ENCODE data around the gene SHISAL1. TPM values are rescaled to one million over a fixed set of nuclear protein-coding genes. Genes with fewer than 3 reads are reported as not detected.
"Not testable (repeated sequence)": the region's sequence is repeated elsewhere in the genome, so short reads cannot be mapped to it uniquely, and the experiment has no call there.

SHISAL1 gene
- total and polyA plus RNA-seq, 10 donors = 0.10 to 0.47 (median 0.22) TPM

DNA sequence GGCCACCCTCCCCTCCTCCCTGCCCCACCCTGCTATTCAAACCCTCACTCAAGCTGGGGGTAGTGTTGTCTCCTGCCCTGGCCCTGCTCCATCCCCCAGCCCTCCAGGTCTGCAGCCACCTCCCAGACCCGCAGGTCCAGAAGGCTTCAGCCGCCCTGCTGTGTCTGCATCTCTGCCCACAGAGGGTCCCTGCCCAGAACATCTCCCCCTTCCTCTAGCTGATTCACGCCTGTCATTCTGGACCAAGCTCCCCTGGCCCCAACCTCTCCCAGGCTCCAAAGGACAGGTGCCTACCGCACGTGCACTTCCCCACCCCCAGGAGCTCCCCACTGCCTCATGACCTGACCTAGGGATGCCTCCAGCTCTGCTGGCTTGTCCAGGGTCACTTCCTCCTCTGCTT lies 16.0 kb upstream of the SHISAL1 start:
- no peak for DNase-seq
- H3K27me3 ChIP-seq (replicated peaks in 1 of 7) = peaks cover 0 to 97% (median 48%) of the 10 kb centered on the region in 7 donors
- intact Hi-C loops (cut with DNase I; ENCODE audit: low total_unique reads) = no loop called here

DNA sequence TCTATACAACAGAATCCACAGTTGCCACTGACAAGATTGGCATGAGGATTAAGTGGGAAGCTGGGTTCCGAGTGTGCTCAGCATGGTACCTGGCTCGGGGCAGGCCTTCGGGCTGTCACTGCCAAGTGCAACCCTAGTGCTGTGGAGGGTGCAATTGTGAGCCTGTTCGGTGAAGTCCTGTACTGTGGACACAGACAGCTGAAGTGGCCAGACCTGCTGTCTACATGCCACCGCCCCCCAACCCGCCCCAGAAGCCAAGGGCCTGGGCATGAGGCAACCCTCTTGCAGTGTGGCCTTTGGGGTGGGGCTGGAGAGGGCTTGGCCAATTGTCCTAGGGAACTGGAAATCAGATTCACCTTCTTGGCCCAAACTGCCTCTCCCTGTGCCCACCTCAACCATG lies 15.6 kb upstream of the SHISAL1 start:
- 60 to 100% (median 96%) methylated on average over 1 to 6 of the region's 6 CpGs for WGBS, 5 donors

More for the DNA sequence above, 16.0 kb upstream of the SHISAL1 start:
- no peak overlapping the region for H3K27ac ChIP-seq
- TF ChIP-seq POLR2A (IDR thresholded peaks at IDR 0.05) (no peak), POLR2AphosphoS5 (IDR thresholded peaks at IDR 0.05) (no peak)
- H3K9me3 ChIP-seq = no peaks in the 10 kb centered on the region
- H3K4me3 ChIP-seq = no peak overlapping the region
- peaks cover 7 to 53% (median 33%) of the 10 kb centered on the region in 6 donors for H3K4me1 ChIP-seq
- WGBS, 5 donors = 62 to 85% (median 73%) methylated on average over 5 of the region's 5 CpGs
- no peaks in the 10 kb centered on the region for H3K36me3 ChIP-seq

DNA sequence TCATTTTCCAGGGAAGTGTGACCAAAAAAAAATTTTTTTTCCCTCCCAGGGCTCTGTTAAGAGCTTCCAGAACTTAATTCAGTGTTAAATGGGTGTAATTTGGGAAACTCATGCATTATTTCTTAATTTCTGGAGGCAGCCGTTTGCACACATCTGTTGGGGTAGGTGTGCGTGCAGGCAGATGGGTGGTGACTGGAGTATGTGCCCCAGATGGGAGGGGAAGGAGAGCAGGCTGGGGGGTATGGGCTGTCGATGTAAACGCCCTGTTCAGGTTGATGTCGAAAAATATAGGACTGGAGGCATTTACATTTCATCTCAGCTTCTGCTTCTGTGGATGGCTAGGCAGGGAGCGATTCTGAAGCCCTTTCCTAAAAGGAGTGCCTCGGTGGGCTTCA lies 13.7 kb upstream of the SHISAL1 start:
- no peak for TF ChIP-seq POLR2AphosphoS5 (IDR thresholded peaks at IDR 0.05)
- TF ChIP-seq, protein P1, sequence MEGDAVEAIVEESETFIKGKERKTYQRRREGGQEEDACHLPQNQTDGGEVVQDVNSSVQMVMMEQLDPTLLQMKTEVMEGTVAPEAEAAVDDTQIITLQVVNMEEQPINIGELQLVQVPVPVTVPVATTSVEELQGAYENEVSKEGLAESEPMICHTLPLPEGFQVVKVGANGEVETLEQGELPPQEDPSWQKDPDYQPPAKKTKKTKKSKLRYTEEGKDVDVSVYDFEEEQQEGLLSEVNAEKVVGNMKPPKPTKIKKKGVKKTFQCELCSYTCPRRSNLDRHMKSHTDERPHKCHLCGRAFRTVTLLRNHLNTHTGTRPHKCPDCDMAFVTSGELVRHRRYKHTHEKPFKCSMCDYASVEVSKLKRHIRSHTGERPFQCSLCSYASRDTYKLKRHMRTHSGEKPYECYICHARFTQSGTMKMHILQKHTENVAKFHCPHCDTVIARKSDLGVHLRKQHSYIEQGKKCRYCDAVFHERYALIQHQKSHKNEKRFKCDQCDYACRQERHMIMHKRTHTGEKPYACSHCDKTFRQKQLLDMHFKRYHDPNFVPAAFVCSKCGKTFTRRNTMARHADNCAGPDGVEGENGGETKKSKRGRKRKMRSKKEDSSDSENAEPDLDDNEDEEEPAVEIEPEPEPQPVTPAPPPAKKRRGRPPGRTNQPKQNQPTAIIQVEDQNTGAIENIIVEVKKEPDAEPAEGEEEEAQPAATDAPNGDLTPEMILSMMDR (IDR thresholded peaks at IDR 0.05 in 8 of 11, conservative IDR thresholded peaks at IDR 0.05 in 3 of 11) = no peak
- no peak for TF ChIP-seq POLR2A (IDR thresholded peaks at IDR 0.05)
- Histone ChIP-seq H3K27ac (peak overlapping the region in 5 of 8 donors; percentile 24 to 53 (median 40)), H3K27me3 (replicated peaks in 1 of 7) (peaks cover 0 to 87% (median 28%) of the 10 kb centered on the region in 7 donors), H3K9me3 (no peaks in the 10 kb centered on the region), H3K36me3 (no peaks in the 10 kb centered on the region), H3K4me1 (peaks cover 7 to 45% (median 30%) of the 10 kb centered on the region in 6 donors), H3K4me3 (peak overlapping the region; percentile 25 to 67 (median 36))
- intact Hi-C loops (cut with DNase I; ENCODE audit: low total_unique reads) = no loop called here
- WGBS, 5 donors = 75 to 85% (median 77%) methylated on average over 7 of the region's 7 CpGs
- no peak for DNase-seq

More for the DNA sequence above, 15.6 kb upstream of the SHISAL1 start:
- H3K27me3 ChIP-seq (replicated peaks in 1 of 7) = peaks cover 0 to 94% (median 43%) of the 10 kb centered on the region in 7 donors
- H3K27ac ChIP-seq = no peak overlapping the region
- no peaks in the 10 kb centered on the region for H3K36me3 ChIP-seq
- intact Hi-C loops (cut with DNase I; ENCODE audit: low total_unique reads) = no loop called here
- DNase-seq = no peak
- H3K4me1 ChIP-seq = peaks cover 7 to 53% (median 33%) of the 10 kb centered on the region in 6 donors
- TF ChIP-seq, protein P1 (IDR thresholded peaks at IDR 0.05 in 8 of 11, conservative IDR thresholded peaks at IDR 0.05 in 3 of 11) = no peak
- TF ChIP-seq POLR2AphosphoS5 (IDR thresholded peaks at IDR 0.05) = no peak
- TF ChIP-seq POLR2A (IDR thresholded peaks at IDR 0.05) = no peak
- H3K4me3 ChIP-seq = no peak overlapping the region
- H3K9me3 ChIP-seq = no peaks in the 10 kb centered on the region

DNA sequence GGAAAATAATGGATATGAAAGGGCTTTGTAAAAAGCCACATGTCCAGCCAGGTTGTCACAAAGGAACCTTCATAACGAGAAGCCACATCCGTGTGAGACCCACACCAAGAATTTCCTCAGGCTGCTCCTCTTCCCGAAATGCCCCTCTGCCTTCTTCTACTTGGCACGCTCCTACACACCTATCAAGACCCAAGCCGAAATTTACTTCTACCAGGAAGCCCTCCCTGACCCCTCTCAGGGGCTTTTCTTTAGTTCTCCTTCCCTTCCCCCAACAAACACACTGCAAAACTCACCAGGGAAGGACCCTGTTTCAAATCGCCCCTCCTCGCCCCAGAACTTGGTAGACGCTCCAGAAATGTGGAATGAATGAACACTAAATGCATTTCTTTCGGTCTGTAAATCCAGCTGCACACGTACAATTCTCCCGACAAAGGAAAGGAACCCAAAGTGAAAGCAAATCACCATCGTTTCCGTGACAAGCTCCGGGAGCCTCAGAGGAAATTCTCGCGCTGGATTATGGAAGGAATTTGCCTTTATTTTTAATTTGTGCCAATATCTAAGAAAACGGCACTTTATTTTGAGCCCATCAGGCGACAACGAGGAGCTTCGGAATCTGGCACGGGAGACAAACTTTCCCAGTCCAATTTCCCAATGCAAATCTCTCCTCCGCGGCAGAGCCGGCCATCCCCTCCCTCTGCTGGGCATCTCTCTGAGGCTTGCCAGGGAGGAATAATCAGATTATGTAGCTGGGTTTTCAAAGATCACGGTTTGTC lies 13.2 kb upstream of the SHISAL1 start:
- Histone ChIP-seq H3K4me1 (peaks cover 6 to 40% (median 25%) of the 10 kb centered on the region in 6 donors), H3K36me3 (no peaks in the 10 kb centered on the region), H3K4me3 (peak overlapping the region; percentile 25 to 67 (median 36)), H3K27ac (peak overlapping the region in 6 of 8 donors; percentile 24 to 53 (median 39)), H3K27me3 (replicated peaks in 1 of 7) (peaks cover 0 to 82% (median 22%) of the 10 kb centered on the region in 7 donors), H3K9me3 (no peaks in the 10 kb centered on the region)
- no peak for TF ChIP-seq POLR2AphosphoS5 (IDR thresholded peaks at IDR 0.05)
- TF ChIP-seq, protein P1 (IDR thresholded peaks at IDR 0.05 in 8 of 11, conservative IDR thresholded peaks at IDR 0.05 in 3 of 11) = peak in 2 of 11 experiments; percentile 9 to 21
- intact Hi-C loops (cut with DNase I; ENCODE audit: low total_unique reads) = no loop called here
- DNase-seq = no peak
- WGBS, 5 donors = 10 to 15% (median 12%) methylated on average over 25 of the region's 25 CpGs

DNA sequence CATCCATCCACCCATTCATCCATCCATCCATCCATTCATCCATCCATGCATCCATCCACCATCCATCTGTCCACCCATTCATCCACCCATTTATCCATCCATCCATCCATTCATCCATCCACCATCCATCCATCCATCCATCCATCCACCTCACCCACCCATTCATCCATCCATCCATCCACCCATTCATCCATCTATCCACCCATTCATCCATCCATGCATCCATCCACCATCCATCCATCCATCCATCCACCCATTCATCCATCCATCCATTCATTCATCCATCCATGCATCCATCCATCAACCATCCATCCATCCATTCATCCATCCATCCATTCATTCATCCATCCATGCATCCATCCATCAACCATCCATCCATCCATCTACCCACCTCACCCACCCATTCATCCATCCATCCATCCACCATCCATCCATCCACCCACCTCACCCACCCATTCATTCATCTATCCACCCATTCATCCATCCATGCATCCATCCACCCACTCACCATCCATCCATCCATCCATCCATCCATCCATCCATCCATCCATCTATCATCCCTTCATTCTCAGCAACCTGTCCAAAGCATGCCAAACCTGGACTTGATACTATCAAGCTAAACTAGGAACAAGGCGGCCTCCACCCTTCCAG lies 10.5 kb upstream of the SHISAL1 start:
- Histone ChIP-seq H3K4me1 (peaks cover 0 to 17% (median 11%) of the 10 kb centered on the region in 6 donors), H3K27me3 (replicated peaks in 1 of 7) (peaks cover 0 to 56% (median 0%) of the 10 kb centered on the region in 7 donors)
- H3K9me3 ChIP-seq; H3K36me3 ChIP-seq; H3K4me3 ChIP-seq; intact Hi-C loops (cut with DNase I; ENCODE audit: low total_unique reads); DNase-seq; H3K27ac ChIP-seq: not testable (repeated sequence)
- WGBS, 5 donors = 96 to 97% (median 97%) methylated on average over 1 of the region's 1 CpG
